Spinal cord (tissue), 10 donors: ENCODE results near the gene NECTIN4. TPM values are rescaled to one million over a fixed set of nuclear protein-coding genes. Genes with fewer than 3 reads are reported as not detected.

Source experiments
- DNase-seq, 6 donors: peaks; one replicate each; pipeline versions ENCODE4 v3.0.0 to v3.0.0-alpha.2; 2013 to 2015; ENCODE audit warnings: low spot score in 6 of 6, low read depth in 4 of 6
- H3K27ac ChIP-seq: one replicate; pipeline ENCODE4 v1.5.1; 2013; ENCODE audit warnings: low read depth, low read length, control low read depth
- H3K27me3 ChIP-seq: one replicate; pipeline ENCODE4 v1.6.1; 2013; ENCODE audit warnings: low read length; ENCODE audit not compliant: control insufficient read depth, insufficient read depth
- H3K36me3 ChIP-seq: one replicate; pipeline ENCODE4 v1.6.1; 2013; ENCODE audit warnings: low read length; ENCODE audit not compliant: control insufficient read depth, insufficient read depth
- H3K4me1 ChIP-seq: one replicate; pipeline ENCODE4 v1.6.1; 2013; ENCODE audit warnings: low read length; ENCODE audit not compliant: control insufficient read depth, insufficient read depth
- H3K4me3 ChIP-seq: one replicate; pipeline ENCODE4 v1.5.1; 2013; ENCODE audit warnings: low read depth, low read length, control low read depth
- H3K9me3 ChIP-seq: one replicate; pipeline ENCODE4 v1.6.1; 2013; ENCODE audit warnings: low read length; ENCODE audit not compliant: control insufficient read depth, insufficient read depth
- WGBS: methylation state at CpG from one replicate; pipeline ENCODE4 v1.1.5; 2013; ENCODE audit warnings: missing lambda C conversion rate; ENCODE audit not compliant: insufficient coverage; 5-methylcytosine and 5-hydroxymethylcytosine counted together
- polyA plus RNA-seq, 2 donors: library from polyadenylated mRNA; unstranded; fragments of 120-200 nt; gene quantifications; one replicate each; pipeline ENCODE4 v1.2.1, GENCODE V29; 2013; ENCODE audit not compliant: insufficient read length in 2 of 2
- total RNA-seq, 2 donors: library from RNA; depleted of rRNA in 1 of 2; stranded (reverse); fragments of 120-200 nt in 1 of 2; fragments of >200 nt in 1 of 2; gene quantifications; one replicate each; pipeline versions ENCODE4 v1.2.3 to v1.2.4, GENCODE V29; 2013 to 2014
- donor health status: healthy.

Gene NECTIN4
- total and polyA plus RNA-seq, 4 donors = 0.06 to 0.15 TPM; not detected in 2

GRCh38 chr1:161095230-161095629, 5.9 kb upstream of the NECTIN4 start:
- peaks cover 2% of the 10 kb centered on the region for H3K27me3 ChIP-seq
- no peaks in the 10 kb centered on the region for H3K9me3 ChIP-seq
- H3K4me1 ChIP-seq = peaks cover 17% of the 10 kb centered on the region
- H3K27ac ChIP-seq = no peak overlapping the region
- WGBS = 87% methylated on average over 6 of the region's 6 CpGs
- DNase-seq = no peak
- no peak overlapping the region for H3K4me3 ChIP-seq
- no peaks in the 10 kb centered on the region for H3K36me3 ChIP-seq

GRCh38 chr1:161094481-161094880, 5.1 kb upstream of the NECTIN4 start:
- H3K4me3 ChIP-seq = no peak overlapping the region
- DNase-seq = no peak
- no peak overlapping the region for H3K27ac ChIP-seq
- no peaks in the 10 kb centered on the region for H3K36me3 ChIP-seq
- H3K4me1 ChIP-seq = peaks cover 16% of the 10 kb centered on the region
- H3K9me3 ChIP-seq = no peaks in the 10 kb centered on the region
- peaks cover 2% of the 10 kb centered on the region for H3K27me3 ChIP-seq
- 95% methylated on average over 2 of the region's 14 CpGs for WGBS

GRCh38 chr1:161092621-161093028, 3.3 kb upstream of the NECTIN4 start:
- Histone ChIP-seq H3K27me3 (peaks cover 5% of the 10 kb centered on the region), H3K9me3 (no peaks in the 10 kb centered on the region), H3K4me3 (no peak overlapping the region), H3K27ac (no peak overlapping the region), H3K4me1 (peaks cover 2% of the 10 kb centered on the region), H3K36me3 (no peaks in the 10 kb centered on the region)
- DNase-seq = no peak
- WGBS = 91% methylated on average over 3 of the region's 3 CpGs

GRCh38 chr1:161091796-161092507, 2.6 kb upstream of the NECTIN4 start:
- DNase-seq = no peak
- H3K36me3 ChIP-seq = no peaks in the 10 kb centered on the region
- 100% methylated on average over 1 of the region's 7 CpGs for WGBS
- no peaks in the 10 kb centered on the region for H3K9me3 ChIP-seq
- H3K27ac ChIP-seq = no peak overlapping the region
- no peak overlapping the region for H3K4me3 ChIP-seq
- H3K4me1 ChIP-seq = no peaks in the 10 kb centered on the region
- peaks cover 5% of the 10 kb centered on the region for H3K27me3 ChIP-seq

- H3K4me1 ChIP-seq = no peaks in the 10 kb centered on the region
- H3K27me3 ChIP-seq = peaks cover 5% of the 10 kb centered on the region
- DNase-seq = no peak
- H3K36me3 ChIP-seq = no peaks in the 10 kb centered on the region
- no peaks in the 10 kb centered on the region for H3K9me3 ChIP-seq
- H3K27ac ChIP-seq = no peak overlapping the region
- no peak overlapping the region for H3K4me3 ChIP-seq
- 86% methylated on average over 4 of the region's 5 CpGs for WGBS
These were observed 1.7 kb upstream of the NECTIN4 start for GRCh38 chr1:161091093-161091492.

GRCh38 chr1:161090617-161091016, 1.3 kb upstream of the NECTIN4 start:
- H3K4me3 ChIP-seq = no peak overlapping the region
- DNase-seq = no peak

GRCh38 chr1:161089938-161090337, 580 bp upstream of the NECTIN4 start:
- Histone ChIP-seq H3K4me3 (no peak overlapping the region), H3K4me1 (no peaks in the 10 kb centered on the region), H3K36me3 (no peaks in the 10 kb centered on the region), H3K27ac (no peak overlapping the region), H3K9me3 (no peaks in the 10 kb centered on the region), H3K27me3 (peaks cover 5% of the 10 kb centered on the region)
- WGBS = 100% methylated on average over 3 of the region's 5 CpGs
- DNase-seq = no peak

More at GRCh38 chr1:161090617-161091016, 1.3 kb upstream of the NECTIN4 start:
- no peaks in the 10 kb centered on the region for H3K9me3 ChIP-seq
- no peaks in the 10 kb centered on the region for H3K4me1 ChIP-seq
- no peak overlapping the region for H3K27ac ChIP-seq
- 89% methylated on average over 2 of the region's 3 CpGs for WGBS
- H3K36me3 ChIP-seq = no peaks in the 10 kb centered on the region
- peaks cover 5% of the 10 kb centered on the region for H3K27me3 ChIP-seq

GRCh38 chr1:161088587-161089110, 709 bp downstream of the NECTIN4 start:
- no peak for DNase-seq
- no peaks in the 10 kb centered on the region for H3K9me3 ChIP-seq
- 80% methylated on average over 1 of the region's 3 CpGs for WGBS
- no peak overlapping the region for H3K27ac ChIP-seq
- H3K4me3 ChIP-seq = no peak overlapping the region
- no peaks in the 10 kb centered on the region for H3K36me3 ChIP-seq
- no peaks in the 10 kb centered on the region for H3K4me1 ChIP-seq
- H3K27me3 ChIP-seq = peaks cover 5% of the 10 kb centered on the region

GRCh38 chr1:161086457-161086856, 2.9 kb downstream of the NECTIN4 start:
- Histone ChIP-seq H3K27me3 (peaks cover 3% of the 10 kb centered on the region), H3K27ac (no peak overlapping the region), H3K9me3 (no peaks in the 10 kb centered on the region), H3K4me1 (no peaks in the 10 kb centered on the region), H3K4me3 (no peak overlapping the region), H3K36me3 (no peaks in the 10 kb centered on the region)
- DNase-seq = no peak
- 51% methylated on average over 3 of the region's 4 CpGs for WGBS

- H3K36me3 ChIP-seq = no peaks in the 10 kb centered on the region
- WGBS = 20% methylated on average over 1 of the region's 2 CpGs
- H3K4me1 ChIP-seq = no peaks in the 10 kb centered on the region
- H3K27me3 ChIP-seq = peaks cover 3% of the 10 kb centered on the region
- DNase-seq = no peak
- H3K9me3 ChIP-seq = no peaks in the 10 kb centered on the region
- no peak overlapping the region for H3K4me3 ChIP-seq
- H3K27ac ChIP-seq = no peak overlapping the region
These were observed 4.2 kb downstream of the NECTIN4 start for GRCh38 chr1:161085165-161085564.
